ENCODE data around the gene C1GALT1.

DNA sequence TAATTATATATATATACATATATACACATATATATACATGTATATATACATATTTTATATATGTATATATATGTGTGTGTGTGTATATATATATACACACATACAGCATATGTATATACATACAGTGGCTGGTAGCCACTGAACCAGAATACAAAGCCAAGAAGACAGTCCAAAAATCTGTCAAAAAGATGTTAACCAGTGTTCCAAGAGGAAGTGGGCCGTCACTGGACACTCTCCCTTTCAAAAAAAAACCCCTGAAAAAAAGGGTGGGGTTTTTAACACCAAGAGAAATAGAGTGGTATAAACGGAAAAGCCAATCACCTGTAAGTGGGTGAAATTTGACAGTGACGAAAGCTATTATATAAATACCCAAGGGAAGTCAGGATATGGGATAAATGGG is 31.1 kb upstream of the C1GALT1 start:
- TF ChIP-seq, protein P1, sequence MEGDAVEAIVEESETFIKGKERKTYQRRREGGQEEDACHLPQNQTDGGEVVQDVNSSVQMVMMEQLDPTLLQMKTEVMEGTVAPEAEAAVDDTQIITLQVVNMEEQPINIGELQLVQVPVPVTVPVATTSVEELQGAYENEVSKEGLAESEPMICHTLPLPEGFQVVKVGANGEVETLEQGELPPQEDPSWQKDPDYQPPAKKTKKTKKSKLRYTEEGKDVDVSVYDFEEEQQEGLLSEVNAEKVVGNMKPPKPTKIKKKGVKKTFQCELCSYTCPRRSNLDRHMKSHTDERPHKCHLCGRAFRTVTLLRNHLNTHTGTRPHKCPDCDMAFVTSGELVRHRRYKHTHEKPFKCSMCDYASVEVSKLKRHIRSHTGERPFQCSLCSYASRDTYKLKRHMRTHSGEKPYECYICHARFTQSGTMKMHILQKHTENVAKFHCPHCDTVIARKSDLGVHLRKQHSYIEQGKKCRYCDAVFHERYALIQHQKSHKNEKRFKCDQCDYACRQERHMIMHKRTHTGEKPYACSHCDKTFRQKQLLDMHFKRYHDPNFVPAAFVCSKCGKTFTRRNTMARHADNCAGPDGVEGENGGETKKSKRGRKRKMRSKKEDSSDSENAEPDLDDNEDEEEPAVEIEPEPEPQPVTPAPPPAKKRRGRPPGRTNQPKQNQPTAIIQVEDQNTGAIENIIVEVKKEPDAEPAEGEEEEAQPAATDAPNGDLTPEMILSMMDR (IDR thresholded peaks at IDR 0.05; ENCODE audit: low read length), result no peak
- no peak for TF ChIP-seq EZH2 (IDR thresholded peaks at IDR 0.05; ENCODE audit: borderline replicate concordance, low read length)

Measured in OCI-LY1 (cell line).